Measurements from ENCODE around the gene PCDHAC1. TPM values are rescaled to one million over a fixed set of nuclear protein-coding genes. Genes with fewer than 3 reads are reported as not detected.
A peak's percentile ranks its signal among the peaks of the same experiment; 100 is the strongest.
"Not testable (repeated sequence)": the region's sequence is repeated elsewhere in the genome, so short reads cannot be mapped to it uniquely, and the experiment has no call there.

PCDHAC1 gene, protein sequence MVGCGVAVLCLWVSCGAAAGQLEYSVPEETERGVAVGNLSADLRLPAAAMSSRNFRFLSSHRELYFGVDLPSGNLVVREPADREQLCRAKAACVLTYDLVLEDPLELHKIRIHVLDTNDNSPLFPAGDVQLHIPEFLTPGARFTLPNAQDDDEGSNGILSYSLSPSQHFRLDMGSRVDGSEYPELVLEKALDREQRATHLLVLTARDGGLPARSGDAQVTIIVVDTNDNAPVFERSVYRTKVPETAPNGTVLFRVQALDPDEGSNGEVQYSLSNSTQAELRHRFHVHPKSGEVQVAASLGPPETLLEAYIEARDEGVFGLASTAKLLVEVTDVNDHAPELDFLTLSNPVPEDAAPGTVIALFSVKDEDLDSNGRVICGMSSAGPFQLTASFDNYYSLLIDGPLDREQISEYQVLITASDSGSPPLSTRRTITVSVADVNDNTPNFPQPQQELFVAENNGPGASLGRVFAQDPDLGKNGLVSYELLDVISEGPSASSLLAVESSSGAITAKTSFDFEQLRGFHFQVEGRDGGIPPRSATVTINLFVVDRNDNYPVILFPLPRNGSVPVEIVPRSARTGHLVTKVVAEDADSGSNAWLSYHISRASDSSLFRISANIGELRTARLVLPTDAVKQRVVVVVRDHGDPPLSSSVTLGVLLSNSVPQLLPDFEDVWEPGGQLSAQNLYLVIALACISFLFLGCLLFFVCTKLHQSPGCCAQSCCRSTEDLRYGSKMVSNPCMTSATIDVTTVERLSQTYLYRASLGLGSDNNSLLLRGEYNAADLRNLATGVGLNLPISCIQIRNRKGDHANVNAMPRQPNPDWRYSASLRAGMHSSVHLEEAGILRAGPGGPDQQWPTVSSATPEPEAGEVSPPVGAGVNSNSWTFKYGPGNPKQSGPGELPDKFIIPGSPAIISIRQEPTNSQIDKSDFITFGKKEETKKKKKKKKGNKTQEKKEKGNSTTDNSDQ
- total RNA-seq = 0.05 and 0.10 TPM in 2 replicates
- polyA plus RNA-seq (2012) = 0.03 TPM

DNA sequence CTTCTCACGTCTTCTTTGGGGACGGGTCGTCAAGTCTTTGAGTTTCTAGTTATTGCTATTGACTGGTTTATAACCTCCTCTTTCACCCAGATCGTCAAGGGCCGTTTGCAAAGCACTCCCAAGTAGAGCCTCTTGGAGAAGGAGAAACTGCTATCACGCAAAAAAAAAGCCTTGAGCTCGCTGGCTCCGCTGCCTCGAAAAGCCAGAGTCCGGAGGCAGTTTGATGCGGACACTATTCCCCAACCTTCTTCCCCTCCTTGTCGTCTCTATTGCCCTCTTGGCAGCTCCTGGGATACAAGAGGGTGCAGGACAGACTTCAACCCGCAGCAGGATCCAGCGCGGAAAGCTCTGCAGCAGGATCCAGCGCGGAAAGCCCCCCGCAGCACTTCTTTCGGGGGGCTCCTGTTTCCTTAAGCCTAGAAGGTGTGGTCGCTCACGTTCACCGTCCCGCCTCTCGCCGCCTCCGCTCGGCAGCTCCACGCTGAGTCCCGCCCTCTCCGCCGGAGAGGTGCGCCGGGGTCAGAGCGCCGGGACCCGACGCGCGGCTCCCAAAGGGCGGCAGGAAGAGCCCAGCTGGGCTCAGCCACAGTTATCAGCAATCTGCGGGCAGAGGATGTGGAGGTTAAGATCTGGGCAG lies at the start of gene PCDHAC1:
Gene PCDHAC1, plus strand, starts transcription at position 494 of the 637 bp plus-strand sequence. CDS start 594 bp downstream, outside the sequence.
- no peak for DNase-seq (ENCODE audit: low read depth)

DNA sequence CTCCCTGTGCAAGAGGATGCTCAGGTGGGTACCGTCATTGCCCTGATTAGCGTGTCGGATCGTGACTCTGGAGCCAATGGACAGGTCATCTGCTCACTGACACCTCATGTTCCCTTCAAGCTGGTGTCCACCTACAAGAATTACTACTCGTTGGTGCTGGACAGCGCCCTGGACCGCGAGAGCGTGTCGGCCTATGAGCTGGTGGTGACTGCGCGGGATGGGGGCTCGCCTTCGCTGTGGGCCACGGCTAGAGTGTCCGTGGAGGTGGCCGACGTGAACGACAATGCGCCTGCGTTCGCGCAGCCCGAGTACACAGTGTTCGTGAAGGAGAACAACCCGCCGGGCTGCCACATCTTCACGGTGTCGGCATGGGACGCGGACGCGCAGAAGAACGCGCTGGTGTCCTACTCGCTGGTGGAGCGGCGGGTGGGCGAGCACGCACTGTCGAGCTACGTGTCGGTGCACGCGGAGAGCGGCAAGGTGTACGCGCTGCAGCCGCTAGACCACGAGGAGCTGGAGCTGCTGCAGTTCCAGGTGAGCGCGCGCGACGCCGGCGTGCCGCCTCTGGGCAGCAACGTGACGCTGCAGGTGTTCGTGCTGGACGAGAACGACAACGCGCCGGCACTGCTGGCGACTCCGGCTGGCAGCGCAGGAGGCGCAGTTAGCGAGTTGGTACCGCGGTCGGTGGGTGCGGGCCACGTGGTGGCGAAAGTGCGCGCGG lies 49.4 kb upstream of the PCDHAC1 start:
- not testable (repeated sequence) for DNase-seq (ENCODE audit: low read depth)

DNA sequence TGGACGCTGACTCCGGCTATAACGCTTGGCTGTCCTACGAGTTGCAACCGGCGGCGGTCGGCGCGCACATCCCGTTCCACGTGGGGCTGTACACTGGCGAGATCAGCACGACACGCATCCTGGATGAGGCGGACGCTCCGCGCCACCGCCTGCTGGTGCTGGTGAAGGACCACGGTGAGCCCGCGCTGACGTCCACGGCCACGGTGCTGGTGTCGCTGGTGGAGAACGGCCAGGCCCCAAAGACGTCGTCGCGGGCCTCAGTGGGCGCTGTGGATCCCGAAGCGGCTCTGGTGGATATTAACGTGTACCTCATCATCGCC lies 48.9 kb upstream of the PCDHAC1 start:
- no peak for DNase-seq (ENCODE audit: low read depth)

DNA sequence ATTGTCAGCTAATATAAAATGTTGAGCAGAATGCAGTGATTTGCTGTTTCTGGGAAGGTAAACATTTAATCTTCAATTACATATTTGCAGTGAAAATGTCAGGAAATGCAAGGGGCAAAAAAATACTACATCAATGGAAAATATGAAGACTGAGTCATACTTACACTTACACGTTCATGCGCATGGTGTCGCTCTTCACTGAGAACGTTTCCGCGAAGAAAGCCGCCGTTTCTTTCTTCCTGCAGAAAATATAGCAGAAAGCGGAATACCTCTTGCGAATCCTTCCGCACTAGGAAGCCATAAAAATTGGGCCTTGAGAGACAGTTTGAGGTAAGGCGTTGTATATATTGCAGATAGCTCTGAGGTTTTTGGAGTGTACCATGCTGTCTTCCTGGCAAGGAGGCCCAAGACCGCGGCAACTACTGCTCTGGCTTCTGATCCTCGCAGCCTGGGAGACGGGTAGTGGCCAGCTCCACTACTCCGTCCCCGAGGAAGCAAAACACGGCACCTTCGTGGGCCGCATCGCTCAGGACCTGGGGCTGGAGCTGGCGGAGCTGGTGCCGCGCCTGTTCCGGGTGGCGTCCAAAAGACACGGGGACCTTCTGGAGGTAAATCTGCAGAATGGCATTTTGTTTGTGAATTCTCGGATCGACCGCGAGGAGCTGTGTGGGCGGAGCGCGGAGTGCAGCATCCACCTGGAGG lies 44.1 kb upstream of the PCDHAC1 start, which contains the start of gene PCDHA13:
Gene PCDHA13, plus strand, starts transcription at position 236 of the 702 bp plus-strand sequence. Its CDS starts 145 bp downstream, at position 381.
- DNase-seq (ENCODE audit: low read depth) = no peak

DNA sequence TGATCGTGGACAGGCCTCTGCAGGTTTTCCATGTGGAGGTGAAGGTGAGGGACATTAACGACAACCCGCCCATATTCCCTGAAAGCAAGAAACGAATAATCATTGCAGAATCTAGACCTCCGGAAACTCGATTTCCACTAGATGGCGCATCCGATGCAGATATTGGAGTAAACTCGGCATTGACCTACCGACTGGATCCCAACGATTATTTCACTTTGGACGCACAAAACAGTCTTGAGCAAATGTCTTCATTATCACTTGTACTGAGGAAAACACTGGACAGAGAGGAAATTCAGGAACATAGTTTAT lies 43.6 kb upstream of the PCDHAC1 start:
- DNase-seq (ENCODE audit: low read depth) = peak; percentile 0

DNA sequence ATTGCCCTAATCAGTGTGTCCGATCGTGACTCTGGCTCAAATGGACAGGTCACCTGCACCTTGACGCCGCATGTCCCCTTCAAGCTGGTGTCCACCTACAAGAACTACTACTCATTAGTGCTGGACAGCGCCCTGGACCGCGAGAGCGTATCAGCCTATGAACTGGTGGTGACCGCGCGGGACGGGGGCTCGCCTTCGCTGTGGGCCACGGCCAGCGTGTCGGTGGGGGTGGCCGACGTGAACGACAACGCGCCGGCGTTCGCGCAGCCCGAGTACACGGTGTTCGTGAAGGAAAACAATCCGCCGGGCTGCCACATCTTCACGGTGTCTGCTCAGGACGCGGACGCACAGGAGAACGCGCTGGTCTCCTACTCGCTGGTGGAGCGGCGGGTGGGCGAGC lies 42.7 kb upstream of the PCDHAC1 start:
- DNase-seq (ENCODE audit: low read depth) = no peak

DNA sequence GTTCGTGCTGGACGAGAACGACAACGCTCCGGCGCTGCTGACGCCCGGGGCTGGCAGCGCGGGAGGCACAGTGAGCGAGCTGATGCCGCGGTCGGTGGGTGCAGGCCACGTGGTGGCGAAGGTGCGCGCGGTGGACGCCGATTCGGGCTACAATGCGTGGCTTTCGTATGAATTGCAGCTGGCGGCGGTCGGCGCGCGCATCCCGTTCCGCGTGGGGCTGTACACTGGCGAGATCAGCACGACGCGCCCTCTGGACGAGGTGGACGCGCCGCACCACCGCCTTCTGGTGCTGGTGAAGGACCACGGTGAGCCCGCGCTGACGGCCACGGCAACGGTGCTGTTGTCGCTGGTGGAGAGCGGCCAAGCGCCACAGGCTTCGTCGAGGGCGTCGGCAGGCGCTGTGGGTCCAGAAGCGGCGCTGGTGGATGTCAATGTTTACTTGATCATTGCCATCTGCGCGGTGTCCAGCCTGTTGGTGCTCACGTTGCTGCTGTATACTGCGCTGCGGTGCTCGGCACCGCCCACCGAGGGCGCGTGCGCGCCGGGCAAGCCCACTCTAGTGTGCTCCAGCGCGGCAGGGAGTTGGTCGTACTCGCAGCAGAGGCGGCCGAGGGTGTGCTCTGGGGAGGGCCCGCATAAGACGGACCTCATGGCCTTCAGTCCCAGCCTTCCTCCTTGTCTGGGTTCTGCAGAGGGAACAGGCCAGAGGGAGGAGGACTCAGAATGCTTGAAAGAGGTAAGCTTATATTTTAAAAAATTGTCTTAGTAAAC lies 42.0 kb upstream of the PCDHAC1 start:
- no peak for DNase-seq (ENCODE audit: low read depth)

DNA sequence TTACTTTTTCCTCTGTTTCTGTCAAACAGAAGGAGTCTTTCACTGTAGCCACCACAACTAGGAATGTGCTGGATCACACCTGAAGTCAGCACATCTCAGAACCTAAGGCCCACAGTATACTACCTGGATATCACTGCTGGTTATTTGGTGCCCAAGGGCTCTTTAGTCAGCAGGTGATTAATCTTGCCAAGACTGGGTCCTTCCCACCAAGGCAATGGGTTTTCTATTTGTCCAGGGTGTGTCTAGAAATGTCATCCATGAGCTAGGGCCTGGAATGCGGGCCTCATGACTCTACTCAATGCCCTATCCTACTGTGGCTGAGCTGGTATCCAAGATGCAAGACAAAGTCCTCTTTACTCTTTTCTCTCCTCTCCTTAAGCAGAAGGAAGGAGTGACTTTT lies 9.8 kb upstream of the PCDHAC1 start:
- DNase-seq (ENCODE audit: low read depth) = no peak

DNA sequence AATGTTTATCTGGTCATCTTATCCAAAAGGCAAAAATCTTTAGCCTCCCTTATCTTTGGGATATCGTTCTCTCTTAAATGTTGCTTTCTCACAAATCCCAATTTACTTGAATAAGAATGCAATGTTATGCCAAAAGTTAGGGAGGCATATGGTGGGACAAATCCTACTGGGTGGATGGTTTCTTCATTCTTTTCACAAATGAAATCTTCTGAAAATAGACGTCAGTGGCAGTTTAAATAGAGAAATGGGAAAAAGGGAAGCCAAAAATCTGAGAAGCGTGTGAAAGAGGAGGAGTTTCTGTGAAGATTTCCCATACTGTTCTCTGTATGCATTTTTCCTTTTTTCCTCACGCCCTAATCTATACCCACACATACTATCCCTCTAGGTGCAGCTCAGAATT lies 2.5 kb upstream of the PCDHAC1 start:
- DNase-seq (ENCODE audit: low read depth) = no peak

DNA sequence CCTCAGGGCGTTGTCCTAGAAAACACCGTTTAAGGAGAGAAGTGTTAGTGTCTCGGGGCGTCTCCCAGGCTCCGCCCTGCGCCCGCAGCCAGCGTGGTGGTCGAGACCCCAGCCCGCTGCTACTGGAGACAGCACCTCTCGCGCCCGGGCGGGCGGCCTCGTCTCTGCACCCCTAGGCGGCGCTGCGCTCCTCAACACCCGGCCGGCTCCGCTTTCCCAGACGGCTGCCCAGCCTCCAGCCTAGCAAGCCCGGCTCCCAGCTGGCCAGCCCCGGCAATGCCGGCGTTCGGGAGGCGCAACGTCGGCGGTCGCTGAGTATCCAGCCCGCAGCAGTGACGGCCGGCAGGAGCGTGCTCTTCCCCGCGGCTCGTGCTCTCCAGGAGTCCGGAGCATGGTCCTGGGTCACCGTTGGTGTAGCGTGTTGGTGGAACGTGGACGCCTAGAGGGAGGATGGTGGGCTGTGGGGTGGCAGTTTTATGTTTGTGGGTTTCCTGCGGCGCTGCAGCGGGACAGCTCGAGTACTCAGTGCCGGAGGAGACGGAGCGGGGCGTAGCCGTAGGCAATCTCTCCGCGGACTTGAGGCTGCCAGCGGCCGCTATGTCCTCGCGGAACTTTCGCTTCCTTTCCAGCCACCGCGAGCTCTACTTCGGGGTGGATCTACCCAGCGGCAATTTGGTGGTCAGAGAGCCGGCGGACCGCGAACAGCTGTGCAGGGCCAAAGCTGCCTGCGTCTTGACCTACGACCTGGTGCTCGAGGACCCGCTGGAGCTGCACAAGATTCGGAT lies 536 bp downstream of the PCDHAC1 start:
- DNase-seq (ENCODE audit: low read depth) = no peak

DNA sequence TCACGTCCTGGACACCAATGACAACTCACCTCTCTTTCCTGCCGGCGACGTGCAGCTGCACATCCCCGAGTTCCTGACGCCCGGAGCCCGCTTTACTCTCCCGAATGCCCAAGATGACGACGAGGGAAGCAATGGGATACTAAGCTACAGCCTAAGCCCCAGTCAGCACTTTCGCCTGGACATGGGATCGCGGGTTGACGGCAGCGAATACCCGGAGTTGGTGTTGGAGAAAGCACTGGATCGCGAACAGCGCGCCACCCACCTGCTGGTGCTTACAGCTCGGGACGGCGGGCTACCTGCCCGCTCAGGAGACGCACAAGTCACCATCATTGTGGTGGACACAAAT lies 1.1 kb downstream of the PCDHAC1 start:
- DNase-seq (ENCODE audit: low read depth) = no peak

DNA sequence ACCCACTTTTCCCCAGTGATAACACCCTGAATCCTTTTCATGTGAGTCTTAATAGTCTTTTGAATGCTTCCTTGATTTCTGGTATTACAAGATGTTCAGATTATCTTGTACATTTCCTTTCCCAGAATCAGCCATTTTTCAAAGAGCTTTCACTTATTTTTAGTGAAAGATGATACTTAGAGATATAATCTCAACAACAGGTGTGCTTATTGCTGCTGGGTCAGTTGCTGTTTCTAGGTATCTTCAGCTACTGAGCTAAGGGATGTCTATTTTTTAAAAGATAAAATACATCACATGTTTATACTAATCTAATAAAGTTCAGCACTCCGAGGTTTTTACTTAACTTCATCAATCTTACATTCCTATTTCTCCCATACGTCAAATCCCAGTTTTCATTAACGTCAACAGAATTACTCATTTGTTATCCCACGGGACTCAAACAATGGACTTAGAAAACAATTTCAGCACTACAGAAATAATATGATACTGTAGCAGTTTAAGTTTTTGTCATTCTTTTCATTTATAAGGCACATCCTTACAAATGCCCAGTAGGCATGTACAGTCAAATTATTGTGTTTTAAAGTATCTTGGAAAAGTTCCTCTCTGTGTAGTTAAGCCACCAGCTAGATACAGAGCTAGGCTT lies 9.0 kb downstream of the PCDHAC1 start:
- no peak for DNase-seq (ENCODE audit: low read depth)

DNA sequence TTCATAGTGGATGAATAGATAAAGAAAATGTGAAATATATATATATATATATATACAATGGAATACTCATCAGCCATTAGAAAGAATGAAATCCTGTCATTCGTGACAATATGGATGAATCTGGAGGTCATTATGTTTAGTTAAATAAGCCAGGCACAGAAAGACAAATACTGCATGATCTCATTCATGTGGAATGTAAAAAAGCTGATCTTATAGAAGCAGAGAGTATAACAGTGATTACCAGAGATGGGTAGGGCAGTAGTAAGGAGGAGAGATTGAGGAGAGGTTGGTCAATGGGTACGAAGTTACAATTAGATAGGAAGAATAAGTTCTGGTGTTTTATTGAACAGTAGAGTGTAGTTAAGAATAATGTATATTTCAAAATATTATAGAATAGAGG lies 20.5 kb downstream of the PCDHAC1 start:
- DNase-seq (ENCODE audit: low read depth) = no peak

DNA sequence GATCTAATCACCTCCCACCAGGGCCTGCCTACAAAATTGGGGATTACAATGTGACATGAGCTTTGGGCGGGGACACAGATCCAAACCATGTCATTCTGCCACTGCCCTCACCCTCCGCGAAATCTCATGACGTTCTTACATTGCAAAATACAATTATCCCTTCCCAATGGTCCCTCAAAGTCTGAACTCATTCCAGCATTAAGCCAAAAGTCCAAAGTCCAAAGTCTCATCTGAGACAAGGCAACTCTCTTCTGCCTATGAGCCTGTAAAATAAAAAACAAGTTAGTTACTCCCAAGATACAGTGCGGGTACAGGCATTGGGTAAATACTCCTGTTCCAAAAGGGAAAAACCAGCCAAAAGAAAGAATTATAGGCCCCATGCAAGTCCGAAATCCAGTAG lies 25.5 kb downstream of the PCDHAC1 start:
- no peak for DNase-seq (ENCODE audit: low read depth)

DNA sequence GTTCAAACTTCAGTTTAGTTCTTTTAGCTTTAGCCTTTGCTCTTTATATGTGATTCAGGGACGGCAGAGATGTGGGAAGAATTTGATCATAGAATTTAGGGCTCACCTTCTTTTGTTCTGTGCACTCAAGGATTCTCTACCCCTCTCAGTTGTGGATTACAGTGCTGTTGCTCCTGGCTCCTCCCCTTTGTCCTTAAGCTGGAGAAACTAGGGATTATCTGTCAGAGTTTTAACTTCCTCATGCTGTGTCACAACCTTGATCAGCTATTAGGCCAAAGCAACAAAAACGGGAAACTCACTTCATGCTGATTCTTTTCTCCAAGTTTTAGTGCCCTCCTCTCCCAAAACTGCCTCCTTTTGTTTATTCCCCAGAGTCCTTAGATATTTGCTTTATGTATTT lies 27.1 kb downstream of the PCDHAC1 start:
- DNase-seq (ENCODE audit: low read depth) = no peak

DNA sequence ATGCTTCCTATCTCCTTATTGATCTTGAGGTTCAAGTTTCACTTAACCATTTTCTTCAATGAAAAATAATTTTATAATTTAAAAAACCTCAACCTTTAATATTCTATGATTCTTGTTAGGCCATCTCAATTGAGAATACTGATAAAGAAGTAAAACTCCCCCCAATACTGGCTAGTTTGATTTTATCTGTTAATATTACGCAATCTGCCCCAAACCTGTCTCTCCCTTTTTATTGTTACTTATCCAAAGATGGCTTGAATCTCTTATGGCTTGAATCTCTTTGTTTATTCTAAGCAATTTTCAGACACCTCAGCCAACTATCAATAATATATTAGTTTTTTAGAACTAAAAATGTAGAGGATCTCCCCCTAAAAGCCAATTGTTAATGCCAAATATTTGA lies 36.1 kb downstream of the PCDHAC1 start:
- DNase-seq (ENCODE audit: low read depth) = no peak

DNA sequence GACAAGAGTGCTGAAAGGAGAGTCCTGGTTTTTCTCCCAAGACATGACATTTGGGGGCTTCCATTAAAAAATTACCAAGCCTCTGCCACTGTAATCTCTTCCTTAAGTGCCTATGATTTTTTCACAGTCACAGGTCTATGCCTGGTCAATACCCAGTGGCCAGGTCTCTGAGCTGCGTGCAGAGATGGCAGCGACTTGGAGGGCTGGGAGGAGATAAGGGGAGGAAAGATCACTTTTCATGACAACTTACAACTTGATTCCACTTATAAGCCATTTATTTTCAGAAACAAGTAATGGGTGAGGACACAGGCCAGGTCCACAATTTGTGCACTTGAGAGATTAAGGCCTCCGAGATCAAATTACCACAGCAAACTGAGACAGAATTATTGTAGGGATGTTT lies 38.3 kb downstream of the PCDHAC1 start:
- DNase-seq (ENCODE audit: low read depth) = no peak

DNA sequence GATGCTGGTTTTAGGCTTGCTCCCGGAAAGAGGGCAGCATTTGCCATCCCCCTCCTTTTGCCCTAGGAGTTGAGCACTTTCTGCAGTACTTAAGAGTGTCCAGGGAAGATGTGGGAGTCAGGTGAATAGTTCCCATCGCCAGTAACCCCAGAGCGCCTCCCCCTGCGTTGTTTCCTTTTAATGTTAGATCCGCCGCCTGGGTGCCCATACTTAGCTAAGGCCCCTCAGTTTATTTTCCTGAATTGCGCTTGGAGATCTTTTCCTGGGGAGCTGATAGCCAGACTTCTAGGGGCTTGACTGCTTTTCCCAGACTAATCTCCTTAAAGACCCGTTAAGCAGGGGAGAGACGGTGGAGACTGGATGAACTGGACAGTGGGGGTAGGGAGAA lies 39.8 kb downstream of the PCDHAC1 start:
- DNase-seq (ENCODE audit: low read depth) = no peak
